NCI-H1417 treated with DMSO at 0.1 percent for 48 hours (cell line): Measurements from ENCODE around the gene PDXP.
"Not testable (repeated sequence)": the region's sequence is repeated elsewhere in the genome, so short reads cannot be mapped to it uniquely, and the experiment has no call there.

Experiments
- DNase-seq: peaks from one replicate; lab custom pipeline; 2025; lab: John Stamatoyannopoulos, UW

The PDXP gene, protein sequence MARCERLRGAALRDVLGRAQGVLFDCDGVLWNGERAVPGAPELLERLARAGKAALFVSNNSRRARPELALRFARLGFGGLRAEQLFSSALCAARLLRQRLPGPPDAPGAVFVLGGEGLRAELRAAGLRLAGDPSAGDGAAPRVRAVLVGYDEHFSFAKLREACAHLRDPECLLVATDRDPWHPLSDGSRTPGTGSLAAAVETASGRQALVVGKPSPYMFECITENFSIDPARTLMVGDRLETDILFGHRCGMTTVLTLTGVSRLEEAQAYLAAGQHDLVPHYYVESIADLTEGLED

DNA sequence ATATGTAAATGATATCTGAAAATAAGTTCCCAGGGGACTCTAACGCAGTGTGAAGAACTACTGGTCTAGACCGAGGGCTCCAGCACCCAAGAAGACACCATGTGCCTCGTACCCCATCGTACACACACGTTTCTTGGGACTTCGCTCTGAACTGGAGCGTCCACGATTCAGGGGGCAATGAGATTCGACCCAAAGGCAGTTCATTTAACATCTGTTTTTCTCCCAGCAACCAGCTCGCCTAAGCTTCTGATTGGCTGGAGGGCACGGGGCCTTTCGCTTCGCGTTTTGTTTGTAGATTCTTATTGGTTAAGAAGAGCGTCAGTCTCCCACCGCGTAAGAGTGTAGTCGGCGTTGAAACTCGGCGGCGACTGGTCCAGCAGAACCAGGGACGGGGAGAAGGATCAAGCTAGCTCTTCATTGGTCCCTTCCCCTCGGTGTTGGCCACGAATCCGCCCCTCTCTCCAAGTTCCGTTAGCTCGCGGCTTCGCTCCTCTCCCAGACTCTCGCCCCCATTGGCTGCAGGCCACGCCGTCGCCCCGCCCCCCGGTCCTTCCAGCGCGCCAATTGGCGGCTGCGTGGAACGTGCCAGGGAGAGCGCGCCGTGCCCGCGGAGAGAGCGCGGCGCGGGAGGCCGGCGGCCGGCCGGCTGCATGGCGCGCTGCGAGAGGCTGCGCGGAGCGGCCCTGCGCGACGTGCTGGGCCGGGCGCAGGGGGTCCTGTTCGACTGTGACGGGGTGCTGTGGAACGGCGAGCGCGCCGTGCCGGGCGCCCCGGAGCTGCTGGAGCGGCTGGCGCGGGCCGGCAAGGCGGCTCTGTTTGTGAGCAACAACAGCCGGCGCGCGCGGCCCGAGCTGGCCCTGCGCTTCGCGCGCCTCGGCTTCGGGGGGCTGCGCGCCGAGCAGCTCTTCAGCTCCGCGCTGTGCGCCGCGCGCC, at the start of gene PDXP:
Gene PDXP, plus strand, starts transcription at position 591 of the 933 bp plus-strand sequence. Its CDS starts 60 bp downstream, at position 651.
- DNase-seq, result peak; percentile 95

DNA sequence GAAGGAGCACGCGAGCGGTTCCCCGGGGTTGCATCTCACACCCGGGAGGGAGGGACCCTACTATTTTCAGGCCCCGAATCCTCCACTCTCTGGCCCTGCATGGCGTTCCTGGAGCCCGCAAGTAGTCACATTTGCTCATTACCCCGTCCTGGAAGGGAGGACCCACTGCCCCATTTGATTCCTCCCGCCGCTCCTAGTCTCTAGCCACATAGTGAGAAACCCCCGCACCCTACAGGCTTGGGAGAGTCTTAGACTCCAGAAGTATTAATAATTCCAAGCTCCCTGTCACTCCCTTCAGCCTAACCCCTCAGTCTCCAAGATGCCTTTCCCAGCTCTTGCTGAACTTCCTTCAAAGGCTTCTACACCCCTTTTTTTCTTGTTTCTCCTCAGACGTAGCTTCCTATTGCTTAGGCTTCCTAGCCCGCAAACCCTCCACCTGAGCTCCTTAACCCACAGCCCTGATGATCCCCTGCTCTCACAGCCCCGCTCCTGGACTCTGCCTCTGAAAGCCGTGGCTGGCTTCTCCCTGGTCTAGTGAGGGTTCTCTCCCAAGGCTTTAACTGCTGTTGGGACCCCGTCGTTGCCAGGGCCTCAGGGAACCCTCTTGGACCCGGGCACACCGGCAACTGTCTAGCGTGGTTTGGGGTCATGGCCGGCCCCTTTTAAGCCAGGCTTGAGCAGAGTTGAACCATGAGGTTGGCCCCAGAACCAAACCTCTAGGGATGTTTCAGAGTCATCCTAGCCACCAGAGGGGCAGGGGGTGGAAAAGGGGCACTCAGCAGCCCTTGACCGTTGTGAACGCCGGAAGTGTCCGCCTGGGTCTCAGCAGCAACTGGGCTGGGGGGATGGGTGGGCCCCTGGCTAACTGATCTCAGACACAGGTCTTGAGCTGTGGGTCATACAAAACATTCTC, 49.0 kb upstream of the PDXP start:
- DNase-seq, result no peak

DNA sequence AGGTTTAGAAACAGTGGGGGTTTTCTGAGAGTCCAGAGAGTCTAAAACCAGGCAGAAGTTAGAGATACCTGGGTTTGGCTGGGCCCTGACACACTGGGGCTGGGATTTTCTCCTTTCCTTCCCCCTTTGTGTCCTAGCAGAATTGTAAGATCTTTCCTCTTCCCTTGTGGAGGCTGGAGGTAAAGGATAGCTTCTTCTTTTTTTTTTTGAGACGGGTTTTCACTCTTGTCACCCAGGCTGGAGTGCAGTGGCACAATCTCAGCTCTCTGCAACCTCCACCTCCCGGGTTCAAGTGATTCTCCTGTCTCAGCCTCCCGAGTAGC, 48.4 kb upstream of the PDXP start:
- not testable (repeated sequence) for DNase-seq

DNA sequence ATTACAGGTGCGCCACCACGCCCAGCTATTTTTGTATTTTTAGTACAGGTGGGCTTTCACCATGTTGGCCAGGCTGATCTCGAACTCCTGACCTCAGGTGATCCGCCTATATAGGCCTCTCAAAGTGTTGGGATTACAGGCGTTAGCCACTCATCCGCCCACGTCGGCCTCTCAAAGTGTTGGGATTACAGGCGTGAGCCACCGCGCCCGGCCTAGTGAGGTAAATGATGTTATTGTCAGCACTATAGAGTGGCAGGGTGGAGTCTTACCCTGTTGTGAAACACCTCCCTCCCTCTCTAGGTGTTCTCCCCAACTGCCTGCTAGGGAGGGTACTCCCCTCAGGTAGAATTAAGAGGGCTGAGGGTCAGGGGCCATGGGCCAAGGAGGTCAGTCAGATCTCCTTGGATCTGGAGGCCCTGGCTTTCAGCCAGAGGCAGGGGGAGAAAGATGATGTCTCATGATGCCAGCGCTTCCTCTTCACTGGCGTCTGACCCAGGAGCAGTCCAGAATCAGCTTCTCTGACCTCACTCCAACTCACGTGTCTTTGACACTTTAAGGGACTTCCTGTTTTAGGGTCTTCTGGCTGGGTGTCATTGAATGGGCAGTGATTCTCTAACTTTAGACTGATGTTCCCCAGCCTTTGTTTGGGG, 47.9 kb upstream of the PDXP start:
- DNase-seq, result no peak

DNA sequence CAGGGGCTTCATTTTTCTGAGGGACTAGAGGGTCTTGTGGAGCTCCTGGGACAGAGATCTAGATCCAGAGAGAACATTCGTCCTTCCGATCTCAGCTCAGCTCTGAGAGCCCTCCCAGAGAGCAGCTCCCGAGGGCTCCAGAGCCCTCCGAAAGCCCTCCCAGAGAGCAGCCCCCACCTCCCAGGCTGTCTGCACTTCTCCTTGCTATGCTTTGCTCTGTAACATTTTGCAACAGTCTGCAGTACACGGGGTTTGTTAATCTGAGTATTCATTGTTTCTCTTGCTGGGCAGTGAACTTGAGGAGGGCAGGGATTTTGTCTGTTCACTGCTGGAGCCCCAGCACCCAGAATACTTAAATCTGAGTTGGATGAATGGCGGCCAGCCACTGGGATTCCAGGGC, 47.3 kb upstream of the PDXP start:
- DNase-seq, result no peak

DNA sequence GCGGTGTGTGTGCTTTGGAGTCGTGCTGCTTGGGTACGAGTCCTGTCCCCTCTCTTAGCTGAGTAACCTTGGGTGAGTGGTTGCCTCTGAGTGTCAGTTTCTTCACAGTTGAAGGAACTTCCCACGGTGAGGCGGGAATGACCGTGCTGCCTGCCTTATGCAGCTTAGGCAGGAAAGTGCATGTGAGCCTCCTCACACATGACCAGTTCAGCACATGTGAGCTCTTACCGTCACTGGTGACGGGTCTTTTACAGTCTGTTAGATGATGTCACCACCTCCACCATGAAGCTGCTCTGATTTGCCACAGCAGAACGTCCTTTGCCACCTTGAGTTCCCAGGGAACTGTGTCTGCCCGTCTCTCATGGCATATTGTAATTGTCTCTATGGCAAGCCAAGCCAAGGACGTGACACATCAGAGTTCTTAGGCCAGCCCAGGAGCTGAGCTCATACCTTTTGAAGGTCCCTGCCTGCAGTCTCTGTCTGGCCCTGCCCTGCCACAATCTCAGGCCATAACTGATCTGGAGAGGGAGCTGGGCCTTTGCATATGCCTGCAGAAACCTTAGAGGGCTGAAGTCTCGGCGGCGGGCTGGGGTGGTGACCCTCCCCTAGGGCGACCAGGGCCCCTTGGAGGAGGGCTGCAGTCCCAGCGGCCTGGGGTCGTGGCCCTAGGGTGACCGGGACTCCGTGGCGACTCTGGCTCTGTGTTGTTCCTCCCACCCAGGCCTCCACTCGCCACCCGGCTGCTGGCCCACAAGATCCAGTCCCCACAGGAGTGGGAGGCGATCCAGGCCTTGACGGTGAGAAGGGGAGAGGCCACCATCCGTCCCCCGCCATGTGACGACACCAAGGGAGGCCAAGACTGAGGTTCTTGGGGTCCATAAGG, 42.1 kb upstream of the PDXP start:
- no peak for DNase-seq

DNA sequence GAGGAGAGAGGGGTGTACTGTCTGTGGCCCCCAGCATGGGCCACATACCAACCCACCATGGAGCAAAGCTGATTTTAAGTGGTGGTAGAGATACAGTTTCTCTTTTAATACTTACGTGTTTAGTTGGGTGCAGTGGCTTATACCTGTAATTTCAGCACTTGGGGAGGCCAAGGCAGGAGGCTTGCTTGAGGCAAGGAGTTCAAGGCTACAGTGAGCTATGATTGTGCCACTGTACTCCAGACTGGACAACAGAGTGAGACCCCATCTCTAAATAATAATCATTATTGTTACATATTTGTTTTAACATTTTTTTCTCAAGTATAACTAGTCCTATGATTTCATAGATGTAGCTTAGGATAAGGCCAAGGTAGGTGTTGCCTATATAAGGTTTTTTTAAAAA, 41.1 kb upstream of the PDXP start:
- no peak for DNase-seq

DNA sequence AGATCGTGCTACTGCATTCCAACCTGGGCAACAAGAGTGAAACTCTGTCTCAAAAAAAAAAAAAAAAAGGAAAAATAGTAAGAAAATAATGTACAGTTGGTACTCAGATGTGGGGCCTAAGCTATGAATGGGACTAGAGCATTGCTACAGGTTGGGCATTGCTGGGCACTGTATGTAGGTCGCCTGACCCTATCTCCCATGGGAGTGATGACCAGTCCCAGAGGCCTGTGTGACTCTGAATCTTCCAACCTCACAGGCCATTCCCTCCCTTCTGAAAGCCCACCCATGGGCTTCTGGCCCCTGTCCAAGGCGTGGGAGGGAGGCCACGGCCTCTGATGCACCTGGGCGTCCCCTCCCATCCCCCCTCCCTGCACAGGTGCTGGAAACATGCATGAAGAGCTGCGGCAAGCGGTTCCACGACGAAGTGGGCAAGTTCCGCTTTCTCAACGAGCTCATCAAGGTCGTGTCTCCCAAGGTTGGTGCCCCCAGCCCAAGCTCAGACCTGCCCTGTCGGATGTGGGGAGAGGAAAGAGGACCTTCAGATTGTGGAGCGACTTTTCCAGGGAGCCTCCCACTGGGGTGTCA, 40.4 kb upstream of the PDXP start:
- no peak for DNase-seq

DNA sequence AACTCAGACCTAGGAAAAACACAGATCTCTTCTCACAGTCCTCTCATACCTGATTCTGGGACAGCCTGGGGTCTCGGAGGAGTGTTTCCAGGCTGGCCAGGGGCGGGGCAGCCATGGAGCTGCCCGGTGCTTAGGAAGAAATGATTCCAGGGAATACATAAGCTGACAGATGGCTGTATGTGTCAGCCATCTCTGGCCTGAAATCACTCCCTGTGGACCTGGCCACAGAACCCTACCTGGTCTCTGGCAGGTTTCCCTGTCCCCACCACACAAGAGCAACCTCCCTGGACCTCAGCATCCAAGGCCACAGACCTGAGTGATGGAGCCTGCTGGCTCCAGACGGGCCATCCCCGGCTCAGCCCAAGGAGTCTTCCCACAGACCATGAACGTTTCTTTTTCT, 39.8 kb upstream of the PDXP start:
- no peak for DNase-seq

DNA sequence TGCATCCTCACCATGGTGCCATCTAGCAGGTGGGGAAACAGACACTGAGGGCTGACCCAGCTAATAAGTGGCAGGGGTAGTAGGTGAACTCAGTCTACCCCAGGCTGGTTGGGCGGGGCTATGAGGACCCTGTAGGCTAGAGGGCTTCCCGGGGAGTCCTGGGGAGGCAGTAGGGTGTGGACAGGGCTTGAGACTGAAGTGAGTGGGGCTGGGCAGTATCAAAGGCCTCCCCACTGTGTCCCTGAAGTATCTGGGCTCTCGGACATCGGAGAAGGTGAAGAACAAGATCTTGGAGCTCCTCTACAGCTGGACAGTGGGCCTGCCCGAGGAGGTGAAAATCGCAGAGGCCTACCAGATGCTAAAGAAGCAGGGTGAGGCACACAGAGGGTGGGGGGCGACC, 38.5 kb upstream of the PDXP start:
- no peak for DNase-seq

DNA sequence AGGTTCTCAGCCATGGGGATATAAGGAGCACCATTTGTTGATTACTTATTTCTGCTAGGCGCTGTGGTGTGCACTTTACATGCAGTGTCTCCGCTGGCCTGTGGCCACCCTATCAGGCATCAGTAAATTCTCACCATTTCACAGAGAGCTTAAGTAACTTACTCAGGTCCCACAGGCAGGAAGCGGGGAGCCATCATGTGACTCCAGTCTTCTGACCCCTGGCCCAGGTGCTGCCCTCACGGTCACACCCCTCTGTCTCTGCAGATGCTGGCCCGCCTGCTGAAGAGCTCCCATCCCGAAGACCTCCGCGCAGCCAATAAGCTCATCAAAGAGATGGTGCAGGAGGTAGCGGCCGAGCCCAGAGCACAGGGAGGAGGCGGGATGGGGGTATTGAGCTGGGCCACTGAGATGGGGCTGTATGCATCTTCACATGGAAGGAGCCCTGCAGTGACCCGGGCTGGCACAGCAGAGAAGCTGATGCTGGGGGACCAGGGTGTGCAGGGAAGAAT, 37.1 kb upstream of the PDXP start:
- no peak for DNase-seq

DNA sequence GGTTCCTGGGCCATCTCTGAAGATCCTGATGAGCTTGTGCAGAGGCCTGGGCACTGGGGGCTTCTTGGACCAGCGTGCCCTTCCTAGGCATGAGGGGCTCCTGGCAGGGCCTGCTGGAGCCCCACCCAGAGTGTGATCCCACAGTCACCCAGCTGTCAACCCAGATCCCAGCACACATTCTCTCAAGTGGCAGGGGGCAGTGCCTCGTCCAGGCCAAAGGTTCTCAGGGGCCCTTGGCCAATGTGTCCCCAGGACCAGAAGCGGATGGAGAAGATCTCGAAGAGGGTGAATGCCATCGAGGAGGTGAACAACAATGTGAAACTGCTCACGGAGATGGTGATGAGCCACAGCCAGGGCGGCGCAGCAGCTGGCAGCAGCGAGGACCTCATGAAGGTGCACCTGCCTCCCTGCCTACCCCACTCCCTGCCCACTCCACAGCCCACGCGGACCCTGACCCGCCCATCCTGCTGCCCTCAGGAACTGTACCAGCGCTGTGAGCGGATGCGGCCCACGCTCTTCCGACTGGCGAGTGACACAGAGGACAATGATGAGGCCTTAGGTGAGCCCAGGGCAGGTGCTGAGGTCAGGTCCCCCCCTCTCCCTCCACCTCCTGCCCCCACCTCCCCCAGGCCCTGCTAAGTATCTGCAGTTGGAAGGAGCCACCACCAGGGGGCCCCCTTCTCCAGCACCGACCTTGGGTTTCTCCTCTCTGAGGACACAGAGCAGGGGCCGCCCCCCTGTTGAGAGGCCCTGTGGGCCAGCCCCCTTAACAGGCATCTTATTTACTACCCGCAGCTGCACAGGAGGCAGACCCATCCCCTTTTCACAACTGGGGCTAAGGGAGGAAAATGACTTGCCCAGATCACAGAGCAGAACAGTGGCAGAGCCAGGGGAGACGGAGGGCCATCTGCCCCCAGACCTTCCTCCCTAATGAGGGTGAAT, 35.2 kb upstream of the PDXP start:
- no peak for DNase-seq

DNA sequence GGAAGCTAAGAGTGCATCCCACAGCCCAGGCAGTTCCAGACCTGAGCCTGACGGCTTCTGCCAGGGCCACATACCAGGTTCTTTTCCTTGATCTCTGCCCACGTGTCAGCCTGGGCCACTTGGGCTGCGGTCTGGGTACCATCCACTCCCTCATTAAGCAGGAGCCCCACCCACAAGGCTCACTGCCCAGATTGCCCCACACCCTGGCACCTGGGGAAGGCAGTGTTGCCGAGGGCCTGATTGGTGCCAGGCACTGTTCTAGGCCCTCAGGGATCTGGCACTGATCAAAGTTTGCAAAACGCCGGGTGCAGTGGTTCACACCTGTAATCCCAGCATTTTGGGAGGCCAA, 34.5 kb upstream of the PDXP start:
- DNase-seq, result no peak

DNA sequence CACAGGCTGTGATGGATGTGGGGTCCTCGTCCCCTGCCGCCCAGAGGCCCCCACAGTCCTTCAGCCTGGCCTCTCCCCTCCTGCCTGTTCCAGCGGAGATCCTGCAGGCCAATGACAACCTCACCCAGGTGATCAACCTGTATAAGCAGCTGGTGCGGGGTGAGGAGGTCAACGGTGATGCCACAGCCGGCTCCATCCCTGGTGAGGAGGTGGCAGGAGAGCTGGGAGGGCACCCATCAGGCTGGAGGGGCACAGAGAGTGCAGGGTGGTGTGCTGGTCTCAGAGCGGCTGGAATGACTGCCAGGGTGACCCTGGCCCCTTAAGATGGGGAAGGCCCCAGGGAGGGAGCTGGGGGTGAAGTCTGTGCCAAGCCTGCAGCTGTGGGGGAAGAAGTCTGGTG, 33.6 kb upstream of the PDXP start:
- no peak for DNase-seq

DNA sequence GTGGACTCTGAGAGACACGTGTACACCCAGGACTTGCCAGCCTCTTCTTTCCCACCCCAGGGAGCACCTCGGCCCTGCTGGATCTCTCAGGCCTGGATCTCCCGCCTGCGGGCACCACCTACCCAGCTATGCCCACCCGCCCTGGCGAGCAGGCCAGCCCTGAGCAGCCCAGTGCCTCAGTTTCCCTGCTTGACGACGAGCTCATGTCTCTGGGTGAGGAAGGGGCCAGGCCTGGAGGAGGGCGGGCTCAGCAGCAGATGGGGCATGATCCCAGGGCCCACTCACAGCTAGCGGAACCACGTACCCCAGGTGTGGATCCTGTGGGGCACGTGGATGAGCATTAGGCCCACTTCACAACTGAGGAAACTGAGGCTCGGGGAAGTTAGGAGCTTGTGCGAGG, 32.8 kb upstream of the PDXP start:
- no peak for DNase-seq

DNA sequence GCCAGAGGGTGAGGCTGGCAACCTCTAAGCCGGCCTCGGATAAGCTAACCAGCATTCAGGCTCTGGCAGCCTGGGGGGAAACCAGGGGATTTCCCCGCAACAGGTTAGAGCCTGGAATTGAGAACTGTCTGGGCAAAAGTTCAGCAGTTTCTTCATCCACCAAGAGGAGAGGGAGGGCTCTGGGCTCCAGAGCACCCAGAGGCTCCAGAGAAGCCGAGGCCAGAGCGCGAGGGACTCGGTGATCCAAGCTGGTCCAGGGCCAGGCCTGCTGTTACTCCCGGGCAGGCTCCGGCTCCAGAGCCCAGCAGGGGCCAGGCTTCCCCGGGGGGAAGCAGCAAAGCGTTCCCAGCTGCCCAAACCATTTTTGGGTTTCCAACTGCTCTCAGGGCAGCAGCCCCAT, 32.4 kb upstream of the PDXP start:
- no peak for DNase-seq

DNA sequence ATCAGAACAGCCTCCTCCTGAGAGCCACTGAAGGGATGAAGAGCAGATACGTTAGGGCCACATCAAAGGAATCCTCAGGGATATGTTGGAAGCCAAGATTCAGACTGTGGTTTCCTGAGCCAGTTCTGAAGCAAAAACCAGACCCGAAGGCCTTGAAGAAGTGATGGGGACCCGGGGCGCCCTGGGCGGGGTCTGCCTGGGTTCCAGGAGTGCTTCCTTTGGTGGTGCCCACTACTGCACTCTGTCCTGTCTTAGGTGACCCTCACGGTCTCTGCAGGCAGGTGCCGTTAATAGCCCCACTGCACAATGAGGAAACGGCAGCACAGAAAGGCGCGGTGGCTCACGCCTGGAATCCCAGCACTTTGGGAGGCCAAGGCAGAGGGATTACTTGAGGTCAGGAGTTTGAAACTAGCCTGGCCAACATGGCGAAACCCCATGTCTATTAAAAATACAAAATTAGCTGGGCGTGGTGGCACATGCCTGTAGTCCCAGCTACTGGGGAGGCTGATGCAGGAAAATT, 31.9 kb upstream of the PDXP start:
- DNase-seq, result no peak

DNA sequence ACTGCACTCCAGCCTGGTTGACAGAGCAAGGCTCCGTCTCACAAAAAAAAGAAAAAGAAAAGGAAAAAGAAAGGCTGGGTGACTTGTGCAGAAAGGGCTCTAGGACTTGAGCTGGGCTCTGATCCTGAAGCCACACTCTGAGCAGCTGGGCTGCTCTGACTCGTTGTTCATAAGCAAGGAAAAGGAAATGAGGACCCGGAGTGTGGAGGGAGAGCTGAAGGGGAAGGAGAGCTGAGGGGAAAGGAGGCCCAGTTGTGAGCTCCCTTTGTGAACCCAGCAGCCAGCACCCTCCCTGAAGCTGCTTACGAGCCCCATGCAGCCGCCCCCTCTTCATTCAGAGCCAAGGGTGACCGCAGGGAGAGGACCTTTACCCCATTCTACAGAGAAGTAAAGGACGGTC, 31.4 kb upstream of the PDXP start:
- no peak for DNase-seq

DNA sequence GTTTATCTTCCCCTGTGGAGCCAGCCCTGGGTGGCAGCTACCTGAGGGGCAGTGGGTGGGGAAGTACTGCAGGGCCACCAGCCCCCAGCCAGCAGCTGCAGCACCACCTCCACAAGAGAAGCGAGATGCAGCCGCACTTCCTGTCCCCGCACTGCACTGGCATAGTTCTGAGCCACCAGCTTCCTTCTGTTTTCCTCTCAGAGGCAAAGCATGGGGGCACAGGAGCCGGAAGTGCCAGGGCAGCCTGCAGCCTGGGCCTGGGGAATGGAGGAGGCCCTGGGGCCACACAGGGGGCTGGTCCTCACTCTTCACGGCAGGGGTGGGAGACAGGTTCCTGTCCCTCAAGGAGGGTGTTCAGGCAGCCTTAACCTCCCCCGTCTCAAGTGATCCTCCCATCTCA, 31.0 kb upstream of the PDXP start:
- no peak for DNase-seq
